Thyroid gland (tissue), 4 donors: ENCODE measurements around the gene EAF2.

Experiments used
- CTCF ChIP-seq, 6 experiments: fragments of 200-600 bp in 3 of 6; fragments of 450-650 bp in 3 of 6; sonication (generic) in 3 of 6; IDR thresholded peaks; one replicate each; pipeline ENCODE4 v1.5.1; 2016 to 2019; ENCODE audit warnings: antibody characterized with exemption in 6 of 6, mild to moderate bottlenecking in 2 of 6, inconsistent platforms in 1 of 6, moderate library complexity in 1 of 6
- POLR2A ChIP-seq, 2 donors: fragments of 450-650 bp; IDR thresholded peaks; one replicate each; pipeline ENCODE4 v1.6.1; 2017; ENCODE audit warnings: antibody characterized with exemption in 2 of 2, mild to moderate bottlenecking in 2 of 2, moderate library complexity in 1 of 2

DNA sequence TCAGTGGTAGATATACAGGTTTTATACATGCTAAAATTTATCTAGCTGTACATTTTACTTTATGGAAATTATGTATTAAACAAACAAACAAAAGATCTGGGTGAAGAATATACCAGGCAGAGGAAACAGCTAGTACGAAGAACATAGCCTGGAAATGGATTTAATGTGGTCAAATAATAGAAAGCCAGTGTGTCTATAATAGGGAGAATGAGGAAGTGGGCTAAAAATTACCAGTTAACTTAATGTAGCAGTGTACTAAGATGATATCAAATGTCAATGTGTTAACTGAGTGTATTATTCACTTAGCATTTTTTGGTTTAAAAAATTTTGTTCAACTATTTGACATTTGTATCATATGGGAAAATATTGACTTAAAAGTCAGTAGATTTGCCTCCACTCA, 36.4 kb downstream of the EAF2 start:
- no peak for TF ChIP-seq CTCF (IDR thresholded peaks at IDR 0.05)
- TF ChIP-seq POLR2A (IDR thresholded peaks at IDR 0.05): no peak
